Spleen (tissue), 7 donors: Measurements from ENCODE around the gene CASP12.

ENCODE experiments used
- CTCF ChIP-seq, 11 experiments: fragments of 200-600 bp in 7 of 11; fragments of 450-650 bp in 4 of 11; sonication (generic) in 4 of 11; IDR thresholded peaks in 8 of 11; conservative IDR thresholded peaks in 3 of 11; 1 replicate in 7 of 11; 2 replicates in 4 of 11; pipeline versions ENCODE4 v1.4.0 to v1.8.0; 2016 to 2021; ENCODE audit warnings: antibody characterized with exemption in 11 of 11, inconsistent platforms in 4 of 11, mild to moderate bottlenecking in 1 of 11
- POLR2A ChIP-seq, 3 donors: fragments of 450-650 bp; IDR thresholded peaks; one replicate each; pipeline ENCODE4 v1.5.1; 2017; ENCODE audit warnings: antibody characterized with exemption in 3 of 3, mild to moderate bottlenecking in 1 of 3
- donor health status: DM: no; HTN: no; CAD: no; lungs with moderate emphysema.
- donor health status: DM: no; HTN: no; CAD: no.
- donor health status: DM: no; HTN: no; CAD: no.

- TF ChIP-seq CTCF (IDR thresholded peaks at IDR 0.05 in 8 of 11, conservative IDR thresholded peaks at IDR 0.05 in 3 of 11) (no peak), POLR2A (IDR thresholded peaks at IDR 0.05) (no peak)
Measured at GRCh38 chr11:104908186-104908531, 9.9 kb upstream of the CASP12 start.
